SU-DHL-6 (cell line): ENCODE results near the gene SPA17.

Experiments
- EZH2phosphoT487 ChIP-seq: fragments of 200-600 bp; sonication (generic), shearing (Covaris generic); conservative IDR thresholded peaks from 2 replicates; pipeline ENCODE4 v1.6.1; 2018; ENCODE audit warnings: mild to moderate bottlenecking, antibody characterized with exemption, low read length, moderate library complexity, mixed read lengths
- TF ChIP-seq, protein P1 (sequence below): fragments of 200-600 bp; sonication (generic); IDR thresholded peaks from one replicate; pipeline ENCODE4 v1.5.1; 2017; ENCODE audit warnings: antibody characterized with exemption, mild to moderate bottlenecking, low read length, moderate library complexity; ENCODE audit not compliant: insufficient read depth, poor library complexity, severe bottlenecking

DNA sequence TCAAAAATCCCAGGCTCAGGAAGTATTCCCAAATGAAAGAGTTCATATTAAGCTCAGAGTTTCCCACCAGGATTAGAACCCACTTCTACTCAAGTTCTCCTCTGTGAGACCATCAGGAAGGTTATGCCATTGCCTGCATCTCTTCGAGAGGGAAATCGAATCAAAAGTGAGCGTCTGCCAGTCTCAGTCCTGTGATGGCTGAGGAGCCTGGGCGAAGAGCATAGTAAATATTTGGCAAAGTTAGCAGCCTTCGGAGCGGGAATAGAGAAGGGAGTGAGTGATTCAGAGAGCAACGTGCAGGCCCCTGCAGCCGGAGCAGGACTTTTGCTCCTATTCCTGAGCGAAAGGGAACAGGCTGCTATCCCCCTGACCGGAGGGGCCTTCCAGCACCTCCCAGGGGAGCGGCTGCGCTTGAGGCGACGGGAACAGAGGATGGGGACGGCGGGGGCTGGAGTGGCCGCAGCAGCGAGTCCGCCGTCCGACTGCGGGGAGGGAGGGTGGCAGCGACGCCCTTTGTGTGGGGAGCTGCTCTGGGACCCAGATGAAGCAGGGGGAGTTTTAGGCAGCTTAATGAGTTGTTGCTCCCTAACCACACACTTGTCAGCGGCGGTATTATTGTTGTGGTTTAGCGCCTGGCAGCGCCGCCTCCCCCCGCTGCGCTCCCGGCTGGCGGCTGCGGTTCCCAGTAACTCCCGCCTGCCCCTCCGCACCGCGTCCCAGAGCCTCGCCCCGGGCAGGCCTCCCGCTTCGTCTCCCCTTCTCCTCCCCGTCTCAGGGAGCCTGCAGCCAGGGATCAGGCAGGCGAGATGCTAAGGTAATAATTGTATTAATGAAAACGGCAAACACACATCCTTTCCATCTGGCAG lies 44.3 kb downstream of the SPA17 start:
- TF ChIP-seq, protein P1, sequence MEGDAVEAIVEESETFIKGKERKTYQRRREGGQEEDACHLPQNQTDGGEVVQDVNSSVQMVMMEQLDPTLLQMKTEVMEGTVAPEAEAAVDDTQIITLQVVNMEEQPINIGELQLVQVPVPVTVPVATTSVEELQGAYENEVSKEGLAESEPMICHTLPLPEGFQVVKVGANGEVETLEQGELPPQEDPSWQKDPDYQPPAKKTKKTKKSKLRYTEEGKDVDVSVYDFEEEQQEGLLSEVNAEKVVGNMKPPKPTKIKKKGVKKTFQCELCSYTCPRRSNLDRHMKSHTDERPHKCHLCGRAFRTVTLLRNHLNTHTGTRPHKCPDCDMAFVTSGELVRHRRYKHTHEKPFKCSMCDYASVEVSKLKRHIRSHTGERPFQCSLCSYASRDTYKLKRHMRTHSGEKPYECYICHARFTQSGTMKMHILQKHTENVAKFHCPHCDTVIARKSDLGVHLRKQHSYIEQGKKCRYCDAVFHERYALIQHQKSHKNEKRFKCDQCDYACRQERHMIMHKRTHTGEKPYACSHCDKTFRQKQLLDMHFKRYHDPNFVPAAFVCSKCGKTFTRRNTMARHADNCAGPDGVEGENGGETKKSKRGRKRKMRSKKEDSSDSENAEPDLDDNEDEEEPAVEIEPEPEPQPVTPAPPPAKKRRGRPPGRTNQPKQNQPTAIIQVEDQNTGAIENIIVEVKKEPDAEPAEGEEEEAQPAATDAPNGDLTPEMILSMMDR: no peak
- no peak for TF ChIP-seq EZH2phosphoT487
